Endothelial cell of umbilical vein (primary cell): ENCODE results near the gene ADGRG7. TPM values are rescaled to one million over a fixed set of nuclear protein-coding genes. Genes with fewer than 3 reads are reported as not detected.
"Not testable (repeated sequence)": the region's sequence is repeated elsewhere in the genome, so short reads cannot be mapped to it uniquely, and the experiment has no call there.

Experiments used
- BruUV-seq: library from RNA; stranded (reverse); fragments of 400-500 nt; replicated peaks from 2 replicates; lab custom pipeline; 2021; lab: Mats Ljungman, UMichigan
- CTCF ChIA-PET: fragments of 300-600, 350-600 bp; sonication (Branson Sonifier 250); formaldehyde crosslinking; loops from one replicate; lab custom pipeline; 2021; ENCODE audit warnings: antibody characterized with exemption, inconsistent platforms; lab: Charles Lee
- POLR2A ChIA-PET: fragments of 300-600, 350-600 bp; sonication (Branson Sonifier 250); formaldehyde crosslinking; loops from one replicate; lab custom pipeline; 2021; ENCODE audit warnings: antibody characterized with exemption, inconsistent platforms; lab: Charles Lee
- DNase-seq: peaks from one replicate; pipeline ENCODE4 v3.0.0-alpha.2; 2011; ENCODE audit warnings: low read depth, low spot score
- FAIRE-seq: peaks from 2 replicates; lab custom pipeline; 2011; peaks lifted over from hg19 to GRCh38; lab: Jason Lieb, UNC
- H2AFZ ChIP-seq: 2 replicates; pipeline ENCODE4 v1.6.0; 2012; ENCODE audit warnings: low read depth, low read length, control low read depth, inconsistent platforms
- H3K27ac ChIP-seq: 2 replicates; pipeline ENCODE4 v1.5.1; 2011; ENCODE audit warnings: low read depth, mild to moderate bottlenecking, control low read depth, low read length, moderate library complexity; ENCODE audit not compliant: insufficient read depth
- H3K27me3 ChIP-seq, 2 experiments: 2 replicates each; pipeline versions ENCODE4 v1.6.0 to v1.6.1; 2011; ENCODE audit warnings: low read length in 2 of 2, mixed read lengths in 1 of 2; ENCODE audit not compliant: control insufficient read depth in 2 of 2, insufficient read depth in 2 of 2
- H3K36me3 ChIP-seq, 2 experiments: 2 replicates in 1 of 2; 3 replicates in 1 of 2; pipeline ENCODE4 v1.5.1; 2011; ENCODE audit warnings: low read length in 2 of 2, mild to moderate bottlenecking in 1 of 2, moderate library complexity in 1 of 2; ENCODE audit not compliant: control insufficient read depth in 2 of 2, insufficient read depth in 2 of 2; ENCODE audit errors: extremely low read depth in 1 of 2
- H3K4me1 ChIP-seq: 3 replicates; pipeline ENCODE4 v1.5.1; 2011; ENCODE audit warnings: mild to moderate bottlenecking, low read length; ENCODE audit not compliant: control insufficient read depth, insufficient read depth; ENCODE audit errors: extremely low read depth
- H3K4me2 ChIP-seq: 2 replicates; pipeline ENCODE4 v1.6.1; 2011; ENCODE audit warnings: low read length, control low read depth, mixed read lengths; ENCODE audit not compliant: insufficient read depth
- H3K4me3 ChIP-seq, 3 experiments: fragments of 200-600 bp in 1 of 3; sonication (generic), shearing (Covaris generic) in 1 of 3; replicated peaks in 1 of 3; 2 replicates each; pipeline ENCODE4 v1.5.1; 2011 to 2016; ENCODE audit warnings: control low read depth in 3 of 3, low read length in 3 of 3, mild to moderate bottlenecking in 2 of 3, inconsistent platforms in 1 of 3, low read depth in 1 of 3, moderate library complexity in 1 of 3; ENCODE audit not compliant: insufficient read depth in 1 of 3
- H3K79me2 ChIP-seq: 2 replicates; pipeline ENCODE4 v1.6.0; 2012; ENCODE audit warnings: low read length, inconsistent platforms; ENCODE audit not compliant: control insufficient read depth, insufficient read depth
- H3K9ac ChIP-seq: replicated peaks from 2 replicates; pipeline ENCODE3; 2011; ENCODE audit warnings: low read length, control low read depth; ENCODE audit not compliant: insufficient read depth; ENCODE audit errors: extremely low read depth
- H3K9me1 ChIP-seq: replicated peaks from 3 replicates; pipeline ENCODE4 v1.6.0; 2011; ENCODE audit warnings: mild to moderate bottlenecking, low read length; ENCODE audit not compliant: control insufficient read depth, insufficient read depth; ENCODE audit errors: extremely low read depth
- H3K9me3 ChIP-seq: replicated peaks from 2 replicates; pipeline ENCODE4 v1.5.1; 2012; ENCODE audit warnings: low read length, inconsistent platforms; ENCODE audit not compliant: control insufficient read depth, insufficient read depth
- H4K20me1 ChIP-seq: replicated peaks from 2 replicates; pipeline ENCODE3; 2011; ENCODE audit warnings: mild to moderate bottlenecking, low read length; ENCODE audit not compliant: control insufficient read depth, insufficient read depth; ENCODE audit errors: extremely low read depth
- FOS ChIP-seq: IDR thresholded peaks from 2 replicates; pipeline ENCODE4 v1.6.1; 2011; ENCODE audit warnings: mild to moderate bottlenecking, low read length, moderate library complexity, borderline replicate concordance; ENCODE audit not compliant: insufficient read depth
- GATA2 ChIP-seq: IDR thresholded peaks from 2 replicates; pipeline ENCODE4 v1.7.0; 2011; ENCODE audit warnings: low read depth, mild to moderate bottlenecking, moderate library complexity, mixed read lengths, low read length; ENCODE audit not compliant: insufficient read length, insufficient read depth
- JUN ChIP-seq: IDR thresholded peaks from 2 replicates; pipeline ENCODE4 v1.6.1; 2011; ENCODE audit warnings: borderline replicate concordance, low read depth; ENCODE audit not compliant: insufficient read length, insufficient read depth
- MYC ChIP-seq: IDR thresholded peaks from one replicate; pipeline ENCODE4 v1.6.1; 2011; ENCODE audit warnings: mild to moderate bottlenecking, low read depth, low read length
- dilution Hi-C: fragments of 300-500 bp; cut with MboI; formaldehyde crosslinking; loops from one replicate; pipeline ENCODE4 v1.15.0; 2019; ENCODE audit warnings: low sequenced_read_pairs; ENCODE audit not compliant: extremely low pct_ligation_motif_present
- intact Hi-C: fragments of 100-400 bp; cut with micrococcal nuclease; formaldehyde crosslinking; loops from one replicate; pipeline ENCODE4 v1.10.0; 2022
- polyA plus RNA-seq, 4 experiments: library from polyadenylated mRNA; depleted of rRNA in 3 of 4; stranded (reverse) in 3 of 4; unstranded in 1 of 4; fragments of >200 nt; gene quantifications; 2 replicates each; pipeline versions ENCODE4 v1.2.1 to v1.2.3, GENCODE V29; 2011 to 2012; ENCODE audit warnings: missing spikeins in 1 of 4
- total RNA-seq: library from RNA; stranded (reverse); gene quantifications from 2 replicates; pipeline ENCODE4 v1.2.3, GENCODE V29; 2021
- TF ChIP-seq, protein P1 (sequence below): IDR thresholded peaks from 2 replicates; pipeline ENCODE4 v1.6.1; 2011; ENCODE audit not compliant: insufficient read depth, insufficient read length

Gene ADGRG7
- total and polyA plus RNA-seq, 2 donors (not counting 3 experiments of a cell fraction or from before 2014, with no cell fraction given): not detected

DNA sequence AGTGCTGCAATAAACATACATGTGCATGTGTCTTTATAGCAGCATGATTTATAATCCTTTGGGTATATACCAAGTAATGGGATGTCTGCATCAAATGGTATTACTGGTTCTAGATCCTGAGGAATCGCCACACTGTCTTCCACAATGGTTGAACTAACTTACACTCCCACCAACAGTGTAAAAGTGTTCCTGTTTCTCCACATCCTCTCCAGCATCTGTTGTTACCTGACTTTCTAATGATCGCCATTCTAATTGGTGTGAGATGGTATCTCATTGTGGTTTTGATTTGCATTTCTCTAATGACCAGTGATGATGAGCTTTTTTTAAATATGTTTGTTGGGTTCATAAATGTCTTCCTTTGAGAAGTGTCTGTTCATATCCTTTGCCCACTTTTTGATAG lies 61.6 kb downstream of the ADGRG7 start:
- H2AFZ ChIP-seq, DNase-seq, H3K4me1 ChIP-seq, POLR2A ChIA-PET, H3K36me3 ChIP-seq, dilution Hi-C loops, FAIRE-seq, H4K20me1 ChIP-seq, H3K9me1 ChIP-seq, H3K9ac ChIP-seq, intact Hi-C loops, H3K9me3 ChIP-seq, CTCF ChIA-PET, H3K27ac ChIP-seq, H3K79me2 ChIP-seq, H3K4me3 ChIP-seq, H3K27me3 ChIP-seq, BruUV-seq, H3K4me2 ChIP-seq: not testable (repeated sequence)

DNA sequence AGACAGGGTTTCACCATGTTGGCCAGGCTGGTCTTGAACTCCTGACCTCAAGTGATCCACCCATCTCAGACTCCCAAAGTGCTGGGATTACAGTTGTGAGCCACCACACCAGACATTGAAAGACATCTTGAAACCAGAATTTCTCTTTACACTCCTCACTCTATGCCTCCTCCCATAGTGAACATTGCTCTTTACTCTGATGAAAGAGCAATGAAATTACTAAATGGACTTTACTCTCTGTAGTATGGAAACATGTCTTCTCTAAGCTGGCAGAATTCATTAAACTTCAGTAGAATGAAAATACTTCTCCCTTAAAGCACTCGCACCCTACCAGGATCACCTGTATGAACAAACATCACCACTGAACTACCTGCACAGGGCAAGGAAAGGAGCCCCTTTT lies 72.1 kb downstream of the ADGRG7 start:
- no peaks in the 10 kb centered on the region for H3K9me1 ChIP-seq
- FAIRE-seq: no peak
- H3K27ac ChIP-seq: no peak overlapping the region
- H3K9ac ChIP-seq: no peak overlapping the region
- H2AFZ ChIP-seq: no peak overlapping the region
- ChIA-PET POLR2A (no interaction called here), CTCF (no interaction called here)
- H3K27me3 ChIP-seq: peaks cover 0 to 9% of the 10 kb centered on the region in 2 experiments
- H3K79me2 ChIP-seq: no peaks in the 10 kb centered on the region
- no peaks in the 10 kb centered on the region for H4K20me1 ChIP-seq
- no peaks in the 10 kb centered on the region for H3K9me3 ChIP-seq
- dilution Hi-C loops: no loop called here
- BruUV-seq: no TSS peak
- no peaks in the 10 kb centered on the region for H3K36me3 ChIP-seq
- no peak overlapping the region for H3K4me3 ChIP-seq
- H3K4me1 ChIP-seq: no peaks in the 10 kb centered on the region
- no peak for TF ChIP-seq GATA2
- TF ChIP-seq, protein P1, sequence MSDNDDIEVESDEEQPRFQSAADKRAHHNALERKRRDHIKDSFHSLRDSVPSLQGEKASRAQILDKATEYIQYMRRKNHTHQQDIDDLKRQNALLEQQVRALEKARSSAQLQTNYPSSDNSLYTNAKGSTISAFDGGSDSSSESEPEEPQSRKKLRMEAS: no peak
- TF ChIP-seq FOS: no peak
- TF ChIP-seq JUN: no peak
- TF ChIP-seq MYC: no peak
- DNase-seq: no peak
- no peak overlapping the region for H3K4me2 ChIP-seq
- intact Hi-C loops: no loop called here
